GM11168 (cell line): ENCODE measurements around the gene BDH2.

Experiments
- in situ Hi-C: fragments of 300-500 bp; cut with MboI; formaldehyde crosslinking; loops from one replicate; pipeline ENCODE4 v1.12.0; 2022; ENCODE audit warnings: low sequenced_read_pairs; ENCODE audit not compliant: unreplicated experiment

Gene BDH2

DNA sequence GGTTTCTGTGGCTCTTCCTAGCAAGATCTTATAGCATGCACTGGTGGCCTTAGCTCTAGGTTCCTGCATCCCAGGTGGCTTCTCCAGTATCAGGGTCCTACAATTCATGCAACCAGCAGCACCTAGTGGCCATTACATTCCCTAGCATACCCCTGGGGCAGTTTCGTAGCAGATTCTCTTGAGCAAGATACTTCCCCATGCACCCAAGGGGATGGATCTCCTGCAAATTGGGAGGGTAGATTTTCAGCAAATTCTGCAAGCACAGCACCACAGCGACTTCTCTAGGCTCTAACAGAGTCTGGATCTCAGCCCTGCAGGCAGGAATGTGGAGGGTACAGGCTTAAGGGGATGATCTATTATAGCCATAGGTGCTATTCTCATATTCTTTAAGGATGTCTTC is 67.1 kb downstream of the BDH2 start:
- in situ Hi-C loops = no loop called here

DNA sequence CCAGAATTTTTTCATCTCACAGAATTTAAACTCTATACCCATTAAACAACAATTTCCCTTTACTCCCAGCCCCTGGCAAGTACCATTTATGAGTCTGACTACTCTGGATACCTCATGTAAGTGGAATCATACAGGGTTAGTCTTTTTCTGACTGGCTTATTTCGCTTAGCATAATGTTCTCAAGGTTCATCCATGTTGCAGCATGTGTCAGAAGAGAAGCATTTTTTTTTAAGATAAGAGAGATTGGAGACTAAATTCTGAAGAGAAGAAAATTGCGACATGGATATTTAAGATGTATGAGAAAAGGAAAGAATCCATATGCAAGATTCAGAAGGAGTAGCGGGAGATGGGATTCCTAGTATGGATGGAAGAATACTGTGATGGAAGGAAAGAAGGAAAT is 68.8 kb downstream of the BDH2 start:
- in situ Hi-C loops = no loop called here

DNA sequence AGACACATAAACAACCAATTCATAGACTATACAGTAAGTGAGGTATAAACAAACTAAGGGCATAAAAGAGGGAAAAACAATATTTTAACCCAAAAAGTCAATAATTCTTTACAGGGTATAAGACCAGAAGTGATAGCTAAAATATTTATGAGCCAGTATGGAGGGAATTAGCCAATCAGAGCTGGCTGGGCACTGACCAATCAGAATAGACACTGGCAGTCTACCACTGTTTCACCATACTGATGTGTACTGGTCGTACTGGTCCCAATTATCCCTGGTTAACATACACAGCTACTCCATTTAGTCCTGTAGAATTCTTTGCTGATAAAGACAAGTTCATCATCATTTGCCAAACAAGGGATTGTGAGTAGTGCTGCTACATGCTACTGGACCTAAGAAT is 70.3 kb downstream of the BDH2 start:
- in situ Hi-C loops = no loop called here
